Activated T-helper 9 cell treated with anti-CD3 and anti-CD28 coated beads, Interleukin-2, amount 50 U/mL, for 16 hours (primary cell): Measurements from ENCODE around the gene COPZ1.
"Not testable (repeated sequence)": the region's sequence is repeated elsewhere in the genome, so short reads cannot be mapped to it uniquely, and the experiment has no call there.

Experiments used
- DNase-seq: peaks from one replicate; pipeline ENCODE4 v3.0.0-alpha.2; 2020; ENCODE audit warnings: low read depth

Gene COPZ1

DNA sequence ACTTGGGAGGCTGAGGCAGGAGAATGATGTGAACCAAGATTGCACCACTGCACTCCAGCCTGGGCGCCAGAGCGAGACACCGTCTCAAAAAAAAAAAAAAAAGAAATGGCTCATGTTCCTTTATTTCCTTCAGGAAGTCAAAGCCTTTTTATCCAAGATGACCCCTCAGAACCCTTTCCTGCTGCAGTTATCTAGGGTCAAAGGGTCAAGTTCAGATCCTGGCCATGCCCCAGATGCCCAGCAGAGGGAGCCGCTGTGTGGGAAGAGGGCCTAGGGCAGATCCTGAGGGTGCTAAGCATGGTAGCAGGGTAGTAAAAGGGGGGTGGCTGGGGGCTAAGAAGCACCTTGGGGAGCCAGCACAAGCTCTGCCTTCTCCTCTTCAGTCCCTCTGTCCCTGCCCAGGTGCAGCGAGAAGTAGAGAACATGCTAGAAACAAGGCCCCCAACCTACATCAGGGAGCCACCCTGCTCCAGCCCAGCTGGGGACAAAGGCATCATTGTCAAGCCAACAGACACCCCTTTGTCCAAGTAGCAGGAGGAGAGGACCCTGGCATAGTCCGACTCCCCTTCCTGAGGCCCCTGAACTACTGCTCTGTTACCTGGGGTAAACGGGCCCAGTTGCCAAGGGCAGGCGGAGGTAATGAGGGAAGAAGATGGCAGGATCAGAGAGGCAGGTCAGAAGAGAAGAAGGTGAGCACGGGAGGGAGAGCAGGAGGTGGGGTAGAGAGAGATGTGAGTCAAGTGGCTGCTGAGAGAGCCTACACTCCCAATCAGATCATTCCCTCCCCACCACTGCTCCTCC is 30.6 kb upstream of the COPZ1 start:
- peak; percentile 31 for DNase-seq

DNA sequence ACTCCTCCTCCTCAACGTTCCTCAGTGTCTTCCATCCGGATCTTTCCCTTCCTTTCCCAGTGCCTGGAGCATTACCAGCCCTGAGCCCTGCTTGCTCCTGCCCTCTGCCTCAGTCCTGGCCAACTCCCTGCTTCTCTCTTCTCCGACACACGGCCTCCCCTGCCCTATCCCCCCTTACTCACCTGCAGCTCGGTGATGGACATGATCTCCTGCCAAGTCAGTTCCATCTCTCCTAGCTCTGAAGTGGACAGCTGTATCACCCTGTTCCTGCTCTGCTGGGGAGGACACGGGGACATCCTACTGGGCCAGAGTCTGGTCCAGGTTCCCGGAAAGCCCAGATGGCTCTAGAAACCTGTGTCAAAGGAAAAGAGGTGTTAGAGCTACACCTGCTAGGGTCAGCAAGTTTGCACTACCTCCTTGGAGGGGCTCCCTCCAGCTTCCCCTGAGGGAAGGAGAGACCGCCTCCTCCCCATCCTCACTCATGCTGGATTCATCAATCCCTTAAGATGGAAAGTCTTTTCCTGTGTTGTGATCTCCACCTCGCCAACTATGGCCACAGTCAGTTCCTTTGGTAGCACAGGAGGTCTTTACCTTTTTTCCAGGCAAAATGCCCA is 29.9 kb upstream of the COPZ1 start:
- no peak for DNase-seq

DNA sequence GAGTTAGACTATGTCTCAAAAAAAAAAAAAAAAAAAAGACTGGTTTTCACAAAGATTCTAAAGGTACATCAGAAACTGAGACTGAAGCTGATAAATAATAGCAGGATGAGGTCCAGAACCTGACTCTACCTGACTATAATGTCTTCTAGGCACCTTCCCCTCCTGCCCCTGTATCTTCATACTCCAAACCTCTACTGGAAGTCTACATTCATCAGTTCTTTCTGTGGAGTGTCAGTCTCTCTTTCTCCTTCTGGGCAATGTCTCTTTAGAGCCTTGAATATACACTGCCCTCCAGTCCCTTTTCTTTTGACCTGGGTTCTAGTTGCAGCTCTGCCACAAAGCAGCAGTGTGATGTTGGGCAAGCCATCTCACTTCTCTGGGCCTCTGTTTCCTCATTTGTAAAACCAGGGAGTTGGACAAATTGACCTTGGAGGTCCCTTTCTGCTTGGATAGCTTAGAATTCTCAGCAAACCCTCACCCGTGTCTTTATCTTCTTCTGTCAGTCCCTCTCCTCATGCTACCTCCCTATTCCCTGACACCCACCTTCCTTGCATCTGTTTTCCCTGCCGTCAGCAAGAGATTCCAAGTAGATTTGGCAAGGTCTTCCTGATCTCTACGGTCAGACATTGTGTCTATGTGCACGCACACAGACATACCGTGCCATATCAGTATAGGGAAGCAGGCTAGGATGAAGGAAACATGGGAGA is 28.4 kb upstream of the COPZ1 start:
- DNase-seq: no peak

DNA sequence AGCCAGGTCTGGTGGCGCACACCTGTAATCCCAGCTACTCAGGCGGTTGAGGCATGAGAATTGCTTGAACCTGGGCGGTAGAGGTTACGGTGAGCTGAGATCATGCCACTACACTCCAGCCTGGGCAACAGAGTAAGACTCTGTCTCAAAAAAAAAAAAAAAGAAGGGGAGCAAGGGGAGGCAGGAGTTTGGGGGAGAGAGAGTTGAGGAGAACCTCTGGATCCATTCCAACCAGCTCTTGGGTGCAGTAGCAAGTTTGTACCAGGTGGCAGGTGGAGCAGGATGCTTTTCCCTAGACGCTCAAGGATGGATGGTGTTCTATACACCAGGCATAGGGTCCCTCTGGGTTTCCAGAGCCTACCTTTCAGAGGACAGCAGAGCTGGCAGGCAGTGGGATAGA is 26.0 kb upstream of the COPZ1 start:
- no peak for DNase-seq

DNA sequence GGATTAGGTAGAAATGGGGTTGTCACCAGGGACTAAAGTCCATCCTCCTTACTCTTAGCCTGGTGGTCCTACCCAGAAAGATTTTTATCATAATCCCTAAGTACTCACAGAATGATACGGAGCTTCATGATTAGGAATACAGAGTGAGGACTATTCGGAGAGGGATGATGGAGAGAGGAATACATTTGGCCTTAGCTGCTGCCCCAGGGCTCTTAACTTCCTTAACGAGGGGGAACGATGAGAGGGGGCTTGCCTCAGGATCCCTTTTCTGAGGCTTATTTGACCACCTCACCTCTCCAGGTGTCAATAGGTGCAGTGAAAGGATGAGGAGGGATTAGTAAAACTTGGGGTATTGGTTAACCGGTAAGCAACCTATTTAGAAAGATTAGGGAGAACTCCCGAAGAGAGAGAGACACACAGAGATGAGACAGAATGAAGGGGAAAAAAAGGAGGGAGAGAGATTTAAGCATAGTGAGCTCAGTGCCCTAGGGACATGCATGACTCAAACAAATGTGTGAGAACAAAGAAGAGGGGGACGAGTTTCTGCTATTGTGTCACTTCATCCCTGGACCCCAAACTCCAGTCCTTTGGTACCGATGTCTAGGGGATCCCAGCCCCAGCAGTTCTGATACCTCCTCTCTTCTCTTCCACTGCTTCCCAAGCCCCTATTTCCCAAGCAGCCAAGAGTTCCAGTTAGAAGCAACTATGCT is 25.3 kb upstream of the COPZ1 start:
- no peak for DNase-seq

DNA sequence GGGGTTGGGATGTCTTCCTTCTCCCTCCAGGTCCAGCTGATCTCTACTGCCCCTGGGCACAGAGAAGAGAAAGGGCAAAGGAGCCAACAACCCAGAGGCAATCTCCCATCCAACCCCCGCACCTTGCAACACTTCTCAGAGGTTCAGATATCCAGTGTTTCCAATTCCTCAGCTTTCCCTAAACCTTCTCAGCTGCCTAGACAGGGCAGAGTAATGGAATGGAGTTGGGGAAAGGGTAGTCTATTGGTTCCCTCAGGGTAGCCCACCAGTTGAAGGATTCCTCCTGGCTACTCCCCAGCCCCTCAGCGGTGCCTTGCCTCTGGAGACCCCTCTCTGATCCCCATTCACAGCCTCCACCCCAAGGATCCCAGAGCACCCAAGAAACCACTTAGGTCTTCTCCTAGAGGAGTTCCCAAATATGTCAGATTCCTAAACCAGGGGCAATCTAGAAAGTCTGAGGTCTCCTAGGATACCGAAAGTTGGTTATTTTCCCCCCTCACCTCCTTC is 24.7 kb upstream of the COPZ1 start:
- no peak for DNase-seq

DNA sequence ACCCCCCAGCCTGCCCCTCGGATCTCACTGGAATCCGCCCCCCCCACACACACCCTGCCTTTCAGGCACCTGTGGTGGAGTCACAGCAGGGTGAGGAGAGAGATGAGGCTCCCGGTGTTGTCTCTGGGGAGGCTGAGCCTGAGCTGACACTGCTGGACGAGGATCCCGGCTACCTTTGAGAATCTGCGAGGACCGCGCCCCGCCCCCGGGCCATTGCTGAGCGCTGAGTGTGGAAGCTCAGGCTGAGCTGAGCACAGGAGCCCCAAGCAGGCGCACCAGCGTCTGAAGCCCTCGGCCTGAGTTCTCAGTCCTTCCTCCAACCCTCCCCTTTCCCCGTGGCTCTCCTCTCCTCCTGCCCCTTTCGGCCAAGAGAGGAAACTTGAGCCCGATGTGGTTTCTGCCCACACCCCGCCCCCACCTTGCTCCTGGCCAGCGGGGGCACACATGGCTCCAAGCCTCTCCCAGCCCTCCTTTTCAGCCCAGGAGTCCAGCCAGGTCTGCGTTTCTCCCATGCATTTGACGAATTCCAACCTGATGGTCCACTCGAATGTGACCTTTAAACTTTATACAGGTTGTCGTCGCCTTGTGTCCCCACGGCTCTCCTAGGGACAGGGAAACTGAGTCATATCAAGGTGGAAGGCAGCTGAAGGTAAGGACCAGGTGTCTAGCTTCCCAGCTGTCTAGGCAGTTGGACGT is 24.1 kb upstream of the COPZ1 start, which contains the start of gene NFE2:
NFE2 (minus strand) TSS at position 284 of the 696 bp plus-strand sequence. CDS start 5,767 bp downstream, outside the sequence.
- DNase-seq: no peak

DNA sequence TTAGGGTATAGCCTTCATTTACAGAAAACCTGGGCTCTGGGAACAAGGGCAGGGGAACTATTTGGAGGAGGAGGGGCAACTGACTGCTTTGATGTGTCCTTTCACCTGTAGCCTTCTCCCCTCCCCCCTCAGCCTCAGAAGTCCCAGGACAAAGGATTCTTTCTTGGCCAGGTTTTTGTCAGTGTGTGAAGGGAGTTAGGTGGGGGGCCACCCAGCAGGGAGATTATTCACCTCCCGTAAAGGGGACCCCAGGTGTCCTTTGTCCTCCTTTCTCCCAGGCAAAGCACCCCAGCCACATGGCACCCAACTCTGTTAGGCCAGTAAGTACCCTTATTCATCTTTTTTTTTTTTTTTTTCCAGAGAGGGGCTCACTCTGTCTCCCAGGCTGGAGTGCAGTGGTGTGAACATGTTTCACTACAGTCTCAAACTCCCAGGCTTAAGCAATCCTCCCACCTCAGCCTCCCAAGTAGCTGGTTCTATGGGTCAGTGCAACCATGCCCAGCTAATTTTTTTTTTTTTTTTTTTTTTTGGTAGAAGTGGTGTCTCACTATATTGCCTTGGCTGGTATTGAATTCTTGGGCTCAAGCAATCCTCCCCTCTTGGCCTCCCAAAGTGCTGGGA is 23.4 kb upstream of the COPZ1 start:
- DNase-seq: no peak

DNA sequence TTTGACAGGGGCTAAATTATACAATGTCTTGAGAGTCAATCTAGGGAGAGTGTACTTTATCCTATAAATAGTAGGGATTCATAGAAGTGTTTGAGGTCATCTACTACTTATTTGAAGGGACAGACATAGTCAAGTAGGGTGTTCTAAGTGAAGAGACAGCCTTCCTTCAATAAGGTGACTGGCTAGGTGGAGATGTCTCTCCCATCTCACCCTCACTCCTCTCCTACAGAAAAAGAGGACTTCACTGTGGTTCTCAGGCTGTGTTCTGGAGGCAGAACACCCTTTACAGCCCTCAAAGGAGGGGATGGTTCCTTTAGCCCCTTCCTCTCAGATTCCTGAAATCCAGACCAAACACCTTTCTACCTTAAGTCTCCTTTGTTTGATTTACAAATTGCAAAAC is 21.3 kb upstream of the COPZ1 start:
- DNase-seq: no peak

DNA sequence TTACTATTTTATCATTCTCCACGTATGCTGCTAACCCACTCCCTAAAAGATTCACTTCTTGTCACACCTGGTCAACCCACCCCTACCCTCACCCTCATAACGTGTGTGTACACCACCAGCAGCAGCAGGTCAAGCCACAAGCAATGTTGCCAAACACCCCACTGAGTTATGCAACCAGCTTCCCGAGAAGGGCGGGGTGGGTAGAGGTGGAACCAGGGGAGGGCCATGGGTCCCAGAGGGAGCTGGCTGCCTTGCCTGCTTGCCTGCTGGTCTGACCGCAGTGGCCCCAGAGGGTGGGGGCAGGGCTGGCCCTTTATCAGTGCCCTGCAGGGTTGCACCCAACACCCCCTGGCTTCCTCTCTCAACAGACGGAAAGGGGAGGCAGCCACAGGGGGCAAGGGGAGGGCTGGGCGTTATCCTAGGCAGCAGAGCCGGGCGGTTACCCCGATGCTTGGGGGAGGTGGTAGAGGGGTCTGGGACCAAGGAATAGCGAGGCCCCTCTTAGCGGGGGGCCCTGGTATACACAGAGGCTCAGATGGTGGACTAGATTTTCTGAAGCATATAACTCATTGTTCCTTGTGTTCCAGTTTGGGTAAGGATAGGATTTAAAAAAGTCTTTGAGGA is 20.6 kb upstream of the COPZ1 start:
- DNase-seq: no peak

DNA sequence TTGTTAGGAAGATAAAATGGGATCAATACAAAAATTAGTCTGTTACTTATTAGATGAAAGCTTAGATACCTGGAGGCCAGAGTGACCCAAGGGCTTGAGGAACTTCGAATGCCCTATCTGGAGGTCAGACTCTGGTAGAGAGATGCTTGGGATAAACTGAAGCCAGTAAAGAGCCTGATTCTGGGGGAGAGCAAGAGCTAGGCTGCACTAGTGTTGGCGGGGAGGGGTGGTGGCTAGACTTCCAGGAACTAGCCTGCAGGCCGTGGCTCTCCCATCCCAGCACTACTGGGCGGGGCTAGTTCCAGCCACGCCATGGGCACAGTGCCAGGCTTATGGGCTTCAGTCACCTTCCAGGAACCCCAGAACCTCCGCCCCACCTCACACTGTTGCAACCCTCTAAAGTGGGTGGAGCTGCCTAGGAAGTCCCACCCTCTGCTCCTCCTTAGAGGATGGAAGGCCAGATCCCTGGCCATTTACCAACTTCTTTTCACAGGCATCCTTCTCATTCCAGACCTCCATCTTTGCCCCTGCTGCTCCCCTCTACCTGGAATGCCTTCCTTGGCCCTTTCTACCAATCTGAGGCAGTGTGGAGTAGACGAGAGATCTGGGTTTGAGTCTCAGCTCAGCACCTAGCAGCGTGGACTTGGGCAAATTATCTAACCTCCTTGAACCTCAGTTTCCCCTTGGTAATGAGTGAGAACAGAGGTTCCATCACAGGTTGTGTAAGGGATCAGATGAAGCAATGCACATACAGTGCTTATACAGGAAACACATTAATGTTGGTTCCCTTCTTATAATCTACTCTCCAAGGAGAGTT is 17.8 kb upstream of the COPZ1 start:
- DNase-seq: no peak

DNA sequence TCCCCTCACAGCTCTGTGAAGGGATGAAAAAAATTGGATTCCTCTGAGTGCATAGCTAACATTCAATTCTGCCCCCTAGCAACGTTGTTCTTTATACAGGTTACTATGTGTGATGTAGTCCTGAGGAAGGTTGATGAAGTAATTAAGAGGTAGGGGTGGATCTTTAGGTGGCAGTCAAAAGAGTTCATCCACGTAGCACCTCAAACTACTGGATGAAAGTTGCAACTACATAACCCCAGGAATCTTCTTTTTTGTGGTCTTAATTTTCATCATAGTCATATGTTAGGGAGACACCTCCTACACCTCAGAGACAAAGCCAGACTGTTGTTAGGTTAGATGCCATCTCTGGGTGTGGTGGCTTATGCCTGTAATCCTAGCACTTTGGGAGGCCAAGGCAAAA is 13.9 kb upstream of the COPZ1 start:
- no peak for DNase-seq

DNA sequence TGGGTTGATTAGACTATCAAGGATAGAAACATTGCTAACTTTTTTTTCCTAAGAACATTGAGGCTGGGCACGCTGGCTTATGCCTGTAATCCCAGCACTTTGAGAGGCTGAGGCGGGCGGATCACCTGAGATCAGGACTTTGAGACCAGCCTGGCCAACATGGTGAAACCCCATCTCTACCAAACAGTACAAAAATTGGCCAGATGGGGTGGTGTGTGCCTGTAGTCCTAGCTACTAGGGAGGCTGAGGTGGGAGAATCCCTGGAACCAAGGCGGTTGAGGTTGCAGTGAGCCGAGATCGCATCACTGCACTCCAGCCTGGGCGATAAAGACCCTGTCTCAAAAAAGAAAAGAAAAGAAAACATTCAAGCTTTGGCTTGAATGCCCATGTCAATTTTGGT is 12.6 kb upstream of the COPZ1 start:
- not testable (repeated sequence) for DNase-seq

DNA sequence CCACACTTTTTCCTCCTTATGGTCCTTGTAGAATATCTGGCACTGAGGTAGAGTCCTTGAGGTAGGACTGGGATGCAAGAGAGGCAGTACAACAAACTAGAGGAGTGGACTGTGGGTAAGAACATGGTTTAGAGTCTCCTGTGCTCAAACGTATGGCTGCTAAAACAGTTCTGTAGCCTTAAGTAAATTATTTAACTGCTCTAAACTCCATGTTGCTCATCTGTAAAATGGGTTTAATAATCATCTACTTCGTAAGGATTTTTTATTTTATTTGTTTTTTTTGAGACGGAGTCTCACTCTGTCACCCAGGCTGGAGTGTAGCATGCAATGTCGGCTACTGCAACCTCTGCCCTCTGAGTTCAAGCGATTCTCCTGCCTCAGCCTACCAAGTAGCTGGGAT is 3.6 kb upstream of the COPZ1 start:
- no peak for DNase-seq

DNA sequence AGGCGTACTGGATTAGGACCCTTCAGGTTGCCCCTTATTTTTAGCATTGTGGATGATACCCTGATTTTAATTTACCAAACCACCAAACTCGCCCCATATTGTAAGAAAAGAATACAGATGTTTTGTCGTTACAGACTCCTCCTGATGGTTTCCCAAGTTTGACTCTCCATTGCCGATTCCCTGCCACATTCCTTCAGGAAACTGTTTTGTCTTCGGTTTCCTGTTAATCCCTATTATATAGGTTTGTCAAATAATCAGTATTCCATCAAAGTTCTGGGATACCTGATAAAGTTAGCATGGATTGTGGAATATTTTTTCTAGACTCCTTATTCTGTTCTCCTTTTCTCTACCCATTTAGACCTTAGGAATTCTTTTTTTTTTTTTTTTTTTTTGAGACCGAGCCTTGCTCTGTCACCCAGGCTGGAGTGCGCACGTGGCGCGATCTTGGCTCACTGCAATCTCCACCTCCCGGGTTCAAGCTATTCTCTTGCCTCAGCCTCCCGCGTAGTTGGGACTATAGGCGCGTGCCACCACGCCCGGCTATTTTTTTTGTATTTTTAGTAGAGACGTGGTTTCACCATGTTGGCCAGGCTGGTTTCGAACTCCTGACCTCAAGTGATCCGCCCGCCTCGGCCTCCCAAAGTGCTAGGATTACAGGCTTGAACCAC is 645 bp downstream of the COPZ1 start:
- not testable (repeated sequence) for DNase-seq

DNA sequence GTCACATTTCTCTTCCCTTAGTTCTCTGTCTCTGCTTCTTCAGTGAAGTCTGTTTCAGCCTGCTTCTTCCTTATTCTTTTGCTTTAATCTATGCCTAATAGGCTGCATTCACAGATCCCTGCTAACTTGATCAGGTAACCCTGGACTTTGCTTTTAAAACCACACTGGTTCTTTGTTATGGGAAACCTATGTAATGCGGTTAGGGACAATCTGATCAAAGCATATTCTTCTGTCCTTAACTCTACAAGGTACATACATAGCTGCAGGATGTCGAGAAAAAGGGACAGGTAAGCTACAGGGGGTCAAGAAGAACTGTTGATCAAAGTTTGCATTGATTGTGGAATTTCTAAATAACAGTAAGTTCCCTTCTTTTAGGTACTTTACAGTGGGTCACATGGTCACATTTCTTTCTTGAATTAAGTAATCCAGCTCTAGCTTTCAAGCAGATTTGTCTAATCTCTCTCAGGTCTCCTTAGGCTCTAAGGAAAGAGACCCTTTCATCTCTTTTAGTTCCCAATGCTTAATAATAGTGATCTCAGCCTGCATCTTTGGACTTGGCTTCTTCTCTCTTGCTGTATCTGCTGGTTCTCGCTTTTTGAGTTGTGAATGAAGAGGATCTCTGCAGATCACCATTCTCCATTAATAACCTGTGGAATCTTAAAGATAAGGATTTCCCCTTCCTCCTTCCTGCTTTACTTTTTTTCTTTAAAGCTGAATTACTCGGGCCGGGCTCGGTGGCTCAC is 3.8 kb downstream of the COPZ1 start:
- DNase-seq: no peak

DNA sequence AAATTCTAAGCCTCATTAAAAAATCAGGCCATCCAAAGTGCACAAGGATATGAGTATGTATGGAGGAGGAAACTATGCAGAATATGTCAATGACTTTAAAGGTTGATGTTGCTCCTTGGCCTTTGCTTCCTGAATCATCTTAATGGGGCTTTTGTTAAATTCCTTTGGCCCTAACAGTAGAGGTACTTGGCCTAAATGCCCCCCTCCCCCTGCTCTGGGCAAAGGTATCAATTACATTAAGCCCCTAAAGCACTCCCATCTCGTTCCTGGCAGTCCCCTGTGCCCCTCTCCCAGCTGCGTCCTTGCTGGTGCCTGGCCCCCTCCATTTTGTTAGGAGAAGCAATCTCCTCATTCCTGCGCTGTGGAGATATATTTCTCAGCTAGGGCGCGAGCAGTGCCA is 4.8 kb downstream of the COPZ1 start:
- no peak for DNase-seq

DNA sequence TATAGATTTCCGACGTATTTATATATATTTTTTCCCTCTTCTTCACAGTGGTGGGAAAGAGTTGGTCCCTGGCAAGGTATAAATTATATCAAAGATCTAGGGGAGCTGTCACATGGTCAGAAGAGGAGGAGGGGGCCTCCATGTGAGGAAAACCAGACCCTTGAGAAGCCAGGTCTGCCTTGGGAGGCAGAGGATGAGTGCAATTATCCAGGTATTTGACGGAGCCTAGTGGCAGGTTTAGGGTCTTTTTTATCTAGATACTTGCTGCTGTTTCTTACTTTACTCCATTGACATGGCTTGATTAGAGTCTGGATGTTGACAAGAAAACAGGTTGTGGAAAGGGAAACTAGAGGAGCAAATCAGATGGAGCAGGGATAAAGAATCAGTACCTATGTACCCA is 5.5 kb downstream of the COPZ1 start:
- no peak for DNase-seq

DNA sequence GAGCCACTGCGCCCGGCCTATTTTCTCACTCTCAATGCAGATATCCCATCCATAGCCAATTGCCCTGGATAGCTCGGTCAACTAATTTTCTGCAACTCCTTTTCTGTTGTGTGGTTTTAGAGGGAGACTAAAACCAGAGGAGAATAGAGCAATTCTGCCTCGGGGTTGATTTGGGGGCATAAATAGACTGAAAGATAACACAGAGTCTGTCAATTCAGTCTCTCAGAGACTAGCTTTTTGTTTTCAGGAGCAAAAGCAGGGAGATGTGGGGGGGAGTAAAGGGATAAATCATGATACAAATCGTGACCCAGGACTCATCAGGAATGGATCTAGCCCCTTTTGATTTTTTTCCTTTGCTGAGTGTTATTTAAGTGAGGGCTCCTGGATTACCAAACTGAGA is 6.5 kb downstream of the COPZ1 start:
- DNase-seq: no peak
